IMR-90 (cell line): ENCODE measurements around the gene EIF2B1. TPM values are rescaled to one million over a fixed set of nuclear protein-coding genes. Genes with fewer than 3 reads are reported as not detected.

ENCODE experiments used
- ATAC-seq: fragments of 200-7000 bp; cut with Tn5 transposase; 2 replicates; pipeline ENCODE4 v1.9.1; 2020; ENCODE audit warnings: low read depth, mild to moderate bottlenecking, moderate library complexity
- BruUV-seq: library from RNA; stranded (reverse); fragments of 400-500 nt; replicated peaks from 2 replicates; lab custom pipeline; 2021; lab: Mats Ljungman, UMichigan
- CTCF ChIA-PET: fragments of 300-600 bp; formaldehyde crosslinking; extraction: SDS; loops from one replicate; lab custom pipeline; 2021; ENCODE audit warnings: antibody characterized with exemption; lab: Yijun Ruan, JAX
- POLR2A ChIA-PET: fragments of 300-600 bp; sonication (Branson Sonifier 250); formaldehyde crosslinking; loops from one replicate; lab custom pipeline; 2022; ENCODE audit warnings: antibody characterized with exemption; ENCODE audit not compliant: unreplicated experiment; lab: Charles Lee
- DNase-seq: peaks from one replicate; pipeline ENCODE4 v3.0.0; 2013
- H2AFZ ChIP-seq: replicated peaks from 2 replicates; pipeline ENCODE3; 2013; ENCODE audit warnings: low read length, mild to moderate bottlenecking; ENCODE audit not compliant: poor library complexity
- H2AK5ac ChIP-seq: 2 replicates; pipeline ENCODE4 v1.6.1; 2013; ENCODE audit warnings: low read depth, low read length, inconsistent platforms
- H2AK9ac ChIP-seq: replicated peaks from 2 replicates; pipeline ENCODE3; 2013; ENCODE audit warnings: mild to moderate bottlenecking, low read depth, low read length, moderate library complexity; ENCODE audit not compliant: poor library complexity
- H2BK120ac ChIP-seq: 2 replicates; pipeline ENCODE4 v1.6.1; 2013; ENCODE audit warnings: low read depth, low read length, inconsistent platforms
- H2BK15ac ChIP-seq: 3 replicates; pipeline ENCODE4 v1.6.1; 2013; ENCODE audit warnings: low read depth, low read length, inconsistent platforms
- H2BK20ac ChIP-seq: 2 replicates; pipeline ENCODE4 v1.6.1; 2013; ENCODE audit warnings: low read depth, mild to moderate bottlenecking, inconsistent platforms, low read length, moderate library complexity
- H2BK5ac ChIP-seq: 2 replicates; pipeline ENCODE4 v1.6.1; 2013; ENCODE audit warnings: mild to moderate bottlenecking, low read depth, low read length, inconsistent platforms; ENCODE audit not compliant: poor library complexity, severe bottlenecking
- H3K14ac ChIP-seq: replicated peaks from 2 replicates; pipeline ENCODE4 v1.6.1; 2013; ENCODE audit warnings: low read depth, low read length, inconsistent platforms
- H3K18ac ChIP-seq: 2 replicates; pipeline ENCODE4 v1.6.1; 2013; ENCODE audit warnings: low read depth, low read length, control low read depth
- H3K23ac ChIP-seq: 2 replicates; pipeline ENCODE4 v1.6.1; 2013; ENCODE audit warnings: low read depth, low read length, inconsistent platforms
- H3K27ac ChIP-seq: 2 replicates; pipeline ENCODE4 v1.5.1; 2013; ENCODE audit warnings: mild to moderate bottlenecking, control low read depth, low read length; ENCODE audit not compliant: insufficient read depth
- H3K27me3 ChIP-seq: 2 replicates; pipeline ENCODE4 v1.6.1; 2013; ENCODE audit warnings: low read length; ENCODE audit not compliant: control insufficient read depth, insufficient read depth
- H3K36me3 ChIP-seq: 2 replicates; pipeline ENCODE4 v1.6.1; 2013; ENCODE audit warnings: low read length, mixed read lengths; ENCODE audit not compliant: control insufficient read depth, insufficient read depth
- H3K4ac ChIP-seq: 2 replicates; pipeline ENCODE4 v1.6.1; 2013; ENCODE audit warnings: low read depth, low read length, inconsistent platforms
- H3K4me1 ChIP-seq: 2 replicates; pipeline ENCODE4 v1.6.1; 2013; ENCODE audit warnings: low read length, mixed read lengths; ENCODE audit not compliant: control insufficient read depth, insufficient read depth
- H3K4me2 ChIP-seq: 2 replicates; pipeline ENCODE4 v1.6.1; 2013; ENCODE audit warnings: low read depth, mild to moderate bottlenecking, control low read depth, low read length, moderate library complexity
- H3K4me3 ChIP-seq: 2 replicates; pipeline ENCODE4 v1.5.1; 2013; ENCODE audit warnings: low read depth, mild to moderate bottlenecking, control low read depth, low read length, moderate library complexity; ENCODE audit not compliant: insufficient read depth
- H3K56ac ChIP-seq: 2 replicates; pipeline ENCODE4 v1.6.1; 2013; ENCODE audit warnings: low read length, inconsistent platforms; ENCODE audit not compliant: insufficient read depth; ENCODE audit errors: extremely low read depth
- H3K79me1 ChIP-seq, 2 experiments: 2 replicates each; pipeline ENCODE4 v1.6.1; 2013; ENCODE audit warnings: low read length in 2 of 2, inconsistent platforms in 1 of 2, low read depth in 1 of 2
- H3K9ac ChIP-seq: 2 replicates; pipeline ENCODE4 v1.6.1; 2013; ENCODE audit warnings: low read depth, low read length, control low read depth
- H3K9me1 ChIP-seq: 2 replicates; pipeline ENCODE4 v1.6.1; 2013; ENCODE audit warnings: low read length, inconsistent platforms; ENCODE audit not compliant: insufficient read depth
- H3K9me3 ChIP-seq: 2 replicates; pipeline ENCODE4 v1.6.1; 2013; ENCODE audit warnings: low read length; ENCODE audit not compliant: control insufficient read depth, insufficient read depth
- H4K20me1 ChIP-seq: 2 replicates; pipeline ENCODE4 v1.6.1; 2013; ENCODE audit warnings: low read length, inconsistent platforms; ENCODE audit not compliant: insufficient read depth
- H4K5ac ChIP-seq: 2 replicates; pipeline ENCODE4 v1.6.1; 2013; ENCODE audit warnings: mild to moderate bottlenecking, low read depth, low read length, control low read depth
- H4K8ac ChIP-seq, 2 experiments: 2 replicates each; pipeline ENCODE4 v1.6.1; 2013; ENCODE audit warnings: low read depth in 2 of 2, low read length in 2 of 2, control low read depth in 1 of 2, inconsistent platforms in 1 of 2
- H4K91ac ChIP-seq: 2 replicates; pipeline ENCODE4 v1.6.1; 2013; ENCODE audit warnings: low read depth, low read length, inconsistent platforms; ENCODE audit not compliant: insufficient read depth
- BHLHE40 ChIP-seq: fragments of 150-350 bp; IDR thresholded peaks from 2 replicates; pipeline ENCODE4 v1.6.1; 2016; ENCODE audit warnings: mild to moderate bottlenecking, low read depth, low read length
- FOS ChIP-seq: fragments of 150-350 bp; IDR thresholded peaks from 2 replicates; pipeline ENCODE4 v1.6.1; 2016; ENCODE audit warnings: low read depth, low read length
- MAFK ChIP-seq: IDR thresholded peaks from 2 replicates; pipeline ENCODE4 v1.6.1; 2012; ENCODE audit warnings: low read depth, low read length, improper control_type of control experiment
- NFE2L2 ChIP-seq: fragments of 150-350 bp; IDR thresholded peaks from 2 replicates; pipeline ENCODE4 v1.6.1; 2016; ENCODE audit warnings: low read depth, mild to moderate bottlenecking, low read length
- POLR2A ChIP-seq: IDR thresholded peaks from 2 replicates; pipeline ENCODE4 v1.6.1; 2012; ENCODE audit warnings: mild to moderate bottlenecking, low read depth, low read length
- RAD21 ChIP-seq: IDR thresholded peaks from 2 replicates; pipeline ENCODE4 v1.6.1; 2012; ENCODE audit warnings: low read length, improper control_type of control experiment
- RCOR1 ChIP-seq: IDR thresholded peaks from 2 replicates; pipeline ENCODE4 v1.6.1; 2012; ENCODE audit warnings: mild to moderate bottlenecking, low read length, improper control_type of control experiment; ENCODE audit not compliant: insufficient replicate concordance
- RFX5 ChIP-seq: IDR thresholded peaks from 2 replicates; pipeline ENCODE4 v1.8.0; 2012; ENCODE audit warnings: low read depth, mild to moderate bottlenecking, low read length, moderate library complexity
- SMC3 ChIP-seq: fragments of 150-350 bp; IDR thresholded peaks from 2 replicates; pipeline ENCODE4 v1.6.1; 2016; ENCODE audit warnings: low read depth, mild to moderate bottlenecking, antibody characterized with exemption, low read length, moderate library complexity
- WGBS, 2 experiments: methylation state at CpG; one replicate each; pipeline versions ENCODE4 v1.1.5 to v1.1.7; 2013; ENCODE audit warnings: missing lambda C conversion rate in 2 of 2; ENCODE audit not compliant: insufficient read length in 1 of 2; ENCODE audit errors: extremely low coverage in 2 of 2; 5-methylcytosine and 5-hydroxymethylcytosine counted together
- dilution Hi-C: fragments of 300-500 bp; cut with HindIII; formaldehyde crosslinking; loops from one replicate; pipeline ENCODE4 v1.14.3; 2018; ENCODE audit warnings: low sequenced_read_pairs; ENCODE audit not compliant: unreplicated experiment
- in situ Hi-C: fragments of 300-500 bp; cut with MboI; formaldehyde crosslinking; loops from 3 replicates; pipeline ENCODE4 v1.14.3; 2019; ENCODE audit warnings: low sequenced_read_pairs, inconsistent platforms, mixed read lengths
- intact Hi-C: fragments of 100-400 bp; cut with micrococcal nuclease; formaldehyde crosslinking; loops from 2 replicates; pipeline ENCODE4 v1.10.0; 2022
- polyA plus RNA-seq, 3 experiments: library from polyadenylated mRNA; depleted of rRNA; stranded (reverse); fragments of >200 nt; gene quantifications; 2 replicates each; pipeline ENCODE4 v1.2.3, GENCODE V29; 2012; ENCODE audit warnings: low replicate concordance in 1 of 3
- total RNA-seq: library from RNA; depleted of rRNA; stranded (reverse); fragments of >200 nt; gene quantifications from 2 replicates; pipeline ENCODE4 v1.2.3, GENCODE V29; 2012

EIF2B1 gene
- total and polyA plus RNA-seq, 2 of the 4 experiments (the other 2 are of a cell fraction): 33.9 to 45.9 TPM

DNA sequence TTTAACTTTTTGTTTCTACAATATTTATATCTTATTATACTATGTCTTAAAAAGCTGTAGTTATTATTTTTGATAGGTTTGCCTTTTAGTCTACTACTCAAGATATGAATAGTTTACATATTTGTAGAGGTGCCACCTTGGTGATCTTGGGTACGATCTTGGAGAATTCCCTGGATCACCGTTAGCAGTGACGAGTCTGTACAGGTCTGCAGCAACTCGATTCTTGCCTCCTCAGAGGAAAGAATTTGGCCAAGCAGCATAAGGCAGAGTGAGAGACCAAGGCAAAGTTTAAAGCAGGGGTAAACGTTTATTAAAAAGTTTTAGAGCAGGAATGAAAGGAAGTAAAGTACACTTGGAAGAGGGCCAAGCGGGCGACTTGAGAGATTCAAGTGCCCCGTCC is 34.3 kb upstream of the EIF2B1 start:
- H4K91ac ChIP-seq: no peak overlapping the region
- H3K14ac ChIP-seq: no peak overlapping the region
- no peak overlapping the region for H2AFZ ChIP-seq
- intact Hi-C loops (loop anchor here (10.0 kb wide), 1 partner anchor 317 kb away; no protein-coding TSS in a partner anchor), dilution Hi-C loops (no loop called here), in situ Hi-C loops (no loop called here)
- no peak overlapping the region for H2BK120ac ChIP-seq
- H3K4me2 ChIP-seq: no peak overlapping the region
- no peak overlapping the region for H3K27ac ChIP-seq
- BruUV-seq: no TSS peak
- H3K79me1 ChIP-seq: peaks cover 3 to 10% of the 10 kb centered on the region in 2 experiments; a peak in 2 of 4 replicates
- H3K18ac ChIP-seq: no peak overlapping the region
- no peaks in the 10 kb centered on the region for H3K9me3 ChIP-seq
- no peak overlapping the region for H2AK5ac ChIP-seq
- H2AK9ac ChIP-seq: no peak overlapping the region
- no peaks in the 10 kb centered on the region for H3K27me3 ChIP-seq
- H3K9me1 ChIP-seq: peaks cover 2% of the 10 kb centered on the region; the same call in 1 of the 2 replicates
- no peak overlapping the region for H2BK5ac ChIP-seq
- ATAC-seq: no peak
- H2BK20ac ChIP-seq: no peak overlapping the region
- no peak overlapping the region for H3K23ac ChIP-seq
- no peak for TF ChIP-seq RCOR1
- no peak for TF ChIP-seq NFE2L2
- TF ChIP-seq MAFK: no peak
- no peak for TF ChIP-seq RAD21
- TF ChIP-seq RFX5: no peak
- TF ChIP-seq BHLHE40: no peak
- no peak for TF ChIP-seq POLR2A
- no peak for TF ChIP-seq SMC3
- no peak for TF ChIP-seq FOS
- ChIA-PET POLR2A (no interaction called here), CTCF (no interaction called here)
- H4K8ac ChIP-seq: no peak overlapping the region
- no peaks in the 10 kb centered on the region; the same call in 1 of the 2 replicates for H3K36me3 ChIP-seq
- no peak overlapping the region for H3K4ac ChIP-seq
- DNase-seq: no peak
- H3K9ac ChIP-seq: no peak overlapping the region
- no peak overlapping the region for H4K5ac ChIP-seq
- no peak overlapping the region for H3K4me3 ChIP-seq
- 96% methylated on average over 4 of the region's 8 CpGs; no CpG with 5 or more reads in 1 of the 2 experiments for WGBS, 2 experiments
- H3K56ac ChIP-seq: no peak overlapping the region
- peaks cover 2% of the 10 kb centered on the region; the same call in 1 of the 2 replicates for H3K4me1 ChIP-seq
- H2BK15ac ChIP-seq: no peak overlapping the region
- H4K20me1 ChIP-seq: no peaks in the 10 kb centered on the region
